Skeletal muscle satellite cell (primary cell): ENCODE data around the gene MATN1.

Experiments used
- H3K27me3 ChIP-seq: 2 replicates; pipeline ENCODE4 v1.7.0; 2013; ENCODE audit warnings: low read length; ENCODE audit not compliant: control insufficient read depth, insufficient read depth
- H3K36me3 ChIP-seq: 2 replicates; pipeline ENCODE4 v1.7.0; 2013; ENCODE audit warnings: mild to moderate bottlenecking, control low read depth, low read length; ENCODE audit not compliant: insufficient read depth
- H3K4me1 ChIP-seq: 2 replicates; pipeline ENCODE4 v1.7.0; 2013; ENCODE audit warnings: low read length; ENCODE audit not compliant: control insufficient read depth, insufficient read depth
- H3K4me2 ChIP-seq: 2 replicates; pipeline ENCODE4 v1.7.0; 2013; ENCODE audit warnings: mild to moderate bottlenecking, low read length
- H3K4me3 ChIP-seq: 2 replicates; pipeline ENCODE4 v1.7.0; 2013; ENCODE audit warnings: low read length
- H3K9ac ChIP-seq: 2 replicates; pipeline ENCODE4 v1.7.0; 2013; ENCODE audit warnings: mild to moderate bottlenecking, low read depth, low read length, moderate library complexity
- H3K9me3 ChIP-seq: replicated peaks from 2 replicates; pipeline ENCODE4 v1.7.0; 2013; ENCODE audit warnings: mild to moderate bottlenecking, control low read depth, low read length

MATN1 gene

DNA sequence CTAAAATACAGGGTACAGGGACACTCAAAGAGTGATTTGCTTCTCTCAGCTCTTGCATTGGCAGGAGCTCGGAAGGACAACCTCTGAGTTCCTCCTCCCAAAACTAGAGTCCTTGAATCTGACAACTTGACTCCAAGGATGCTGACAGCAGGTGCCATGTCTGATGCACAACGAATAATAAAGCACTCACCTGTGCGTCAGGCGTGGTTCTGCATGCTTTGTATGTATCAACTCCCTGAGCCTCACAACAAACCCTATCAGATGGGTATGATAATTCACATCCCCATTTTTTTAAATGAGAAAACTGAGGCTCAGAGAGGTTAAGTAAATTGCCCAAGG lies 32.8 kb upstream of the MATN1 start:
- H3K27me3 ChIP-seq: peaks cover 4% of the 10 kb centered on the region
- H3K4me3 ChIP-seq: no peak overlapping the region
- H3K9ac ChIP-seq: no peak overlapping the region
- H3K4me1 ChIP-seq: peaks cover 32% of the 10 kb centered on the region
- no peaks in the 10 kb centered on the region for H3K9me3 ChIP-seq
- H3K4me2 ChIP-seq: peak overlapping the region; percentile 61
- no peaks in the 10 kb centered on the region for H3K36me3 ChIP-seq

DNA sequence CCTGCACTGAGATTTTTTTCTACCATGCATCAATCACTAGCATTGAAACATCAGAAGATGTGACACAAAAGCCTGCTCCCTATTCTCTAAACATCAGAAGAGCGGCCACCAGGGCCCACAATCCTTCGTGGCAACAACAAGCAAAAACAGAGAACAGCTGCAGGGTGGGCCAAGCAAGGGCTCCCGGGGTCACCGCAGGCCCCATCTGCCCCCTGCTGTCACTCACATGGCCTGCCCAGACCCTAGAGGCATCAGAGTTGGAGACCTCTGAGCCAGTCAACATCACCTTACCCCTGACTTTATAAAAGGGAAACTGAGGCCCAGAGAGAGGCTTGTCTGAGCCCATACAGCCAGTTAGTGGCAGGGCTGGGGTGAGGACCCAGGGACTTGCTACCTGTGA lies 32.4 kb upstream of the MATN1 start:
- no peak overlapping the region for H3K4me3 ChIP-seq

GRCh38 chr1:30755334-30755733 lies 31.9 kb upstream of the MATN1 start:
- Histone ChIP-seq H3K4me3 (no peak overlapping the region), H3K9ac (no peak overlapping the region), H3K4me2 (no peak overlapping the region), H3K27me3 (peaks cover 4% of the 10 kb centered on the region), H3K36me3 (no peaks in the 10 kb centered on the region), H3K9me3 (no peaks in the 10 kb centered on the region), H3K4me1 (peaks cover 32% of the 10 kb centered on the region)

More for the DNA sequence above, 32.4 kb upstream of the MATN1 start:
- Histone ChIP-seq H3K9ac (no peak overlapping the region), H3K4me1 (peaks cover 32% of the 10 kb centered on the region), H3K36me3 (no peaks in the 10 kb centered on the region), H3K4me2 (no peak overlapping the region), H3K9me3 (no peaks in the 10 kb centered on the region), H3K27me3 (peaks cover 4% of the 10 kb centered on the region)

DNA sequence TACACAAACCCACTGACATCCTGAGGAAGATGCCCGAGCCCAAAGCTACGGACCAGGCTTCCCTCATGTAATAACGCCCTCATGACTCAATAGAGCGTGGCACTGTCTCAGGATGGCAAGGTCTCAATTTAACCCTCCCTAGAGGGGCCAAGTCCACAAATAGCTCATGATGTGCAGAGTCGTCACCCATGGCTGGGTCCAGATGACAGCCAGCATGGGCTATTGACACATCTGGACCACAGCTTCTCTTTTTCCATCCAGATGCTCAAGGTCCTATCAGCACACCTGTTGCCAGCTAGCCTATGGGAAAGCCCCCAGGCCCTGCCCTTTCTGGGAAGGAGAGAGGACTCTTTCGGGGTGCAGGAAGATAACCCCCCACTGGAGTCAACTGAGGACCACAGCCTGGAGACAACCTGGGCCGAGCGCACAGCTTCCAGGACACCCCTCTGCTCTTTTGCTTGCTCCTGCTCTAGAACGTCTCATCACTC lies 31.3 kb upstream of the MATN1 start:
- Histone ChIP-seq H3K9me3 (no peaks in the 10 kb centered on the region), H3K4me1 (peaks cover 27% of the 10 kb centered on the region), H3K36me3 (no peaks in the 10 kb centered on the region), H3K4me2 (no peak overlapping the region), H3K27me3 (peaks cover 4% of the 10 kb centered on the region), H3K4me3 (no peak overlapping the region), H3K9ac (no peak overlapping the region)

- H3K4me2 ChIP-seq: no peak overlapping the region
- peaks cover 4% of the 10 kb centered on the region for H3K27me3 ChIP-seq
- peaks cover 27% of the 10 kb centered on the region for H3K4me1 ChIP-seq
- no peak overlapping the region for H3K4me3 ChIP-seq
- H3K36me3 ChIP-seq: no peaks in the 10 kb centered on the region
- H3K9ac ChIP-seq: no peak overlapping the region
- H3K9me3 ChIP-seq: no peaks in the 10 kb centered on the region
Measured at GRCh38 chr1:30753660-30754123, 30.3 kb upstream of the MATN1 start.

GRCh38 chr1:30753118-30753517 lies 29.7 kb upstream of the MATN1 start:
- Histone ChIP-seq H3K9ac (no peak overlapping the region), H3K36me3 (no peaks in the 10 kb centered on the region), H3K27me3 (peaks cover 4% of the 10 kb centered on the region), H3K4me1 (peaks cover 27% of the 10 kb centered on the region), H3K4me2 (no peak overlapping the region), H3K4me3 (no peak overlapping the region), H3K9me3 (no peaks in the 10 kb centered on the region)

GRCh38 chr1:30752651-30752908 lies 29.2 kb upstream of the MATN1 start:
- Histone ChIP-seq H3K4me1 (peaks cover 23% of the 10 kb centered on the region), H3K4me3 (no peak overlapping the region)

DNA sequence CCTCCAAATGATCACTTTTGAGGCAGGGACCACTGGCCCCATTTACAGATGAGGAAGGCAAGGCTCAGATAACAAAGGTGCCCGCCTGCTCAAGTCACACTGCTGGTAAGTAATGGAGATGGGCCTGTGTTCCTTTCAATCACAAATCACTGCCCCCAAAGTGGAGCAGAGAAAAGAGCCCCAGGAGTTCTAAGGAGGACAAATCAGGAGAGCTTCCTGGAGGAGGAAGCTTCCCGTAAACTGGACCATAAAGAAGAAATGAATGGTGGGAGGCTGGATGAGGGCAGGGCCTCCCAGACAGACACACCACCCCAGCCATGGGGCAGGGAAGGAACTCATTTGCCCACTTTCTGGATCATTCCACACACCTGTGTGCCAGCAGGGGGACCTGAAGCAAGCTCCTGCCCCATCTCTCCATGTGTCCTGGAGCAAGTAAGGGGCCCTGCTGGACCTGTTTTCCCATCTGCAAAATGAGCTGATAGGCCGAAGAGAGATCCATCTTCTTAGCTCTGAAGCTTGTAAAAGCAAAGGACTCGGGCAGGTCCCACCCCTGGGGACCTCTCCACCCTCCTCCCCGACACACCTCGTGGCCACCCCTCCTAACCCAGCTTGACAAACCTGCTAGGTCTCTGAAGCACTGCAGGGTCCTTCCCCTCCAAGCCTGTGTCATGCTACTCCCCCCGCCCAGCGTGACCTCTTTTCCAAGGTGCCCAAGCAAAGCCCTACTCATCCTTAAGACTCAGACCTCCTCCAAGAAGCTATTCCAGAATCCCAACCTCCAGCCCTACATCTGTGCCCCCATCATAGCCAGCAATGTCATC lies 28.7 kb upstream of the MATN1 start:
- Histone ChIP-seq H3K4me2 (no peak overlapping the region), H3K36me3 (no peaks in the 10 kb centered on the region), H3K9ac (no peak overlapping the region), H3K9me3 (no peaks in the 10 kb centered on the region), H3K27me3 (peaks cover 4% of the 10 kb centered on the region), H3K4me3 (no peak overlapping the region), H3K4me1 (peaks cover 18% of the 10 kb centered on the region)

More at GRCh38 chr1:30752651-30752908, 29.2 kb upstream of the MATN1 start:
- H3K27me3 ChIP-seq: peaks cover 4% of the 10 kb centered on the region
- no peaks in the 10 kb centered on the region for H3K36me3 ChIP-seq
- no peak overlapping the region for H3K9ac ChIP-seq
- no peak overlapping the region for H3K4me2 ChIP-seq
- H3K9me3 ChIP-seq: no peaks in the 10 kb centered on the region

GRCh38 chr1:30750731-30751291 lies 27.4 kb upstream of the MATN1 start:
- H3K27me3 ChIP-seq: peaks cover 4% of the 10 kb centered on the region
- H3K4me1 ChIP-seq: peaks cover 6% of the 10 kb centered on the region
- no peaks in the 10 kb centered on the region for H3K9me3 ChIP-seq
- H3K4me2 ChIP-seq: no peak overlapping the region
- no peak overlapping the region for H3K9ac ChIP-seq
- H3K36me3 ChIP-seq: no peaks in the 10 kb centered on the region
- H3K4me3 ChIP-seq: no peak overlapping the region

DNA sequence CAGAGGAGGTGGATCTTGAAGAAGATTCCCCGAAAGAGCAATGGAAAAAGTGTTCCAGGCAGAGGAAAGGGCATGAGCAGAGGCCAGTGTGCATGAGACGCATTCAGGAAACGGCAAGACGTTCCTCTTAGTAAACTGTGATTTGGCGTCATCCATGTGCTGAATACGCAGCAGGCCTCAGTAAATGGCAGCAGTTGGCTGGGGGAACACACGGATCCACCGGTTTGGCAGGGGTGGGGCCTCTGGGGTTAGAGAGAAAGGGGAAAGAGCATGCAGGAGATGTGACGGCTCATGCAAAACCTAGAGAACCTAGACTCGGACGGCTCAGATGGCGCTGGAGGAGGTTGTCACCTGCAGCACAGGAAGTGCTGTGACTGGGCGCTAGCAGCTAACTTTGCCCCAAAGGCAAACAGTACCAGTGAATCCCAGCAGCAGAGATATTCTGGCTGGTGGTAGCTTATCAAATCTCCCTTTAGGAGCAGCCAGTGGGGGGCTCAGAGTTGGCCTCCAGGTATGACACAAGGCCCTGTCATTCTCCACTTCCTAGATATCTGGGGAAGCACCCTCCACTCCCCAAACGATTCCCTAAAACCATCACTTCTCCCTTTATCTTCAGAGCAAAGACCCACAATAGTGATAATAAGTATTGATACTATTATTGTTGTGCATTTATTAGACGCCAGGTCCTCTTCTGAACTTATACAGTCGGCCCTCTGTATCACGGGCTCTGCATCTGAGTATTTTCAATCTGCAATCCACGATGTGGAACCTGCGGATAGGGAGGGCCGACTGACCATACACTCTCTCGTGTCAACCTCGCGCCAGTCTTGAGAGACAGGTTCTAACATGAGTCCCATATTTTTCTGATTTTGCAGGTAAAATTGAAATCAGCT lies 26.6 kb upstream of the MATN1 start:
- H3K9ac ChIP-seq: no peak overlapping the region
- H3K27me3 ChIP-seq: peaks cover 4% of the 10 kb centered on the region

GRCh38 chr1:30748699-30749401 lies 25.5 kb upstream of the MATN1 start:
- H3K4me3 ChIP-seq: no peak overlapping the region
- H3K9me3 ChIP-seq: no peaks in the 10 kb centered on the region
- peaks cover 4% of the 10 kb centered on the region for H3K27me3 ChIP-seq
- no peaks in the 10 kb centered on the region for H3K4me1 ChIP-seq
- H3K36me3 ChIP-seq: no peaks in the 10 kb centered on the region
- H3K4me2 ChIP-seq: no peak overlapping the region
- no peak overlapping the region for H3K9ac ChIP-seq

More for the DNA sequence above, 26.6 kb upstream of the MATN1 start:
- Histone ChIP-seq H3K4me3 (no peak overlapping the region), H3K9me3 (no peaks in the 10 kb centered on the region), H3K4me2 (no peak overlapping the region), H3K36me3 (no peaks in the 10 kb centered on the region), H3K4me1 (no peaks in the 10 kb centered on the region)
